ENCODE data around the gene ABCA2. TPM values are rescaled to one million over a fixed set of nuclear protein-coding genes. Genes with fewer than 3 reads are reported as not detected.

ABCA2 gene
- total RNA-seq, 1 experiment from 2014 or later, result 27.0 TPM

- no peaks in the 10 kb centered on the region for H3K27me3 ChIP-seq (ENCODE audit: control insufficient read depth, insufficient read depth, low read length)
- ATAC-seq (no peak), DNase-seq (ENCODE audit: low read depth, low spot score) (no peak)
- H3K27ac ChIP-seq (ENCODE audit: low read length), result no peak overlapping the region
- no peaks in the 10 kb centered on the region for H3K9me3 ChIP-seq (ENCODE audit: control insufficient read depth, insufficient read depth, low read depth, low read length)
- POLR2A ChIA-PET, result no interaction called here
- in situ Hi-C loops (cut with HindIII; ENCODE audit: low pct_unique_long_range_greater_than_20kb, low sequenced_read_pairs) (no loop called here), intact Hi-C loops (cut with micrococcal nuclease; ENCODE audit: unreplicated experiment) (no loop called here)
- no peak overlapping the region for H3K4me3 ChIP-seq (ENCODE audit: low read depth in 2 of 2, low read length in 2 of 2)
- no peaks in the 10 kb centered on the region for H3K4me1 ChIP-seq (ENCODE audit: control insufficient read depth, insufficient read depth, low read length)
- TF ChIP-seq SIN3A (IDR thresholded peaks at IDR 0.05; ENCODE audit: borderline replicate concordance, insufficient read depth, low read depth, low read length) (no peak), CTCF (IDR thresholded peaks at IDR 0.05) (no peak), POLR2AphosphoS5 (IDR thresholded peaks at IDR 0.05; ENCODE audit: low read depth, low read length) (no peak), REST (IDR thresholded peaks at IDR 0.05; ENCODE audit: insufficient read depth in 1 of 2, low read depth in 2 of 2, low read length in 1 of 2) (no peak), TCF7L2 (IDR thresholded peaks at IDR 0.05; ENCODE audit: low read depth, low read length) (no peak)
- H3K36me3 ChIP-seq (ENCODE audit: control insufficient read depth, insufficient read depth, low read length), result no peaks in the 10 kb centered on the region
- CTCF ChIA-PET, result interaction anchor here (0.6 kb wide), 1 partner anchor 57 kb away, joined by 5 read pairs; no protein-coding TSS in a partner anchor
- BruUV-seq (replicated peaks), result no TSS peak
These were observed 55.3 kb downstream of the ABCA2 start for GRCh38 chr9:136972743-136973142.

- no peaks in the 10 kb centered on the region for H3K9me3 ChIP-seq (ENCODE audit: control insufficient read depth, insufficient read depth, low read depth, low read length)
- in situ Hi-C loops (cut with HindIII; ENCODE audit: low pct_unique_long_range_greater_than_20kb, low sequenced_read_pairs), result no loop called here
- BruUV-seq (replicated peaks), result no TSS peak
- no peak overlapping the region for H3K4me3 ChIP-seq (ENCODE audit: low read depth in 2 of 2, low read length in 2 of 2)
- no peaks in the 10 kb centered on the region for H3K4me1 ChIP-seq (ENCODE audit: control insufficient read depth, insufficient read depth, low read length)
- intact Hi-C loops (cut with micrococcal nuclease; ENCODE audit: unreplicated experiment), result no loop called here
- no peak for ATAC-seq
- no peak for DNase-seq (ENCODE audit: low read depth, low spot score)
- no peaks in the 10 kb centered on the region for H3K36me3 ChIP-seq (ENCODE audit: control insufficient read depth, insufficient read depth, low read length)
- ChIA-PET CTCF (no interaction called here), POLR2A (no interaction called here)
- no peak overlapping the region for H3K27ac ChIP-seq (ENCODE audit: low read length)
- no peaks in the 10 kb centered on the region for H3K27me3 ChIP-seq (ENCODE audit: control insufficient read depth, insufficient read depth, low read length)
- TF ChIP-seq POLR2AphosphoS5 (IDR thresholded peaks at IDR 0.05; ENCODE audit: low read depth, low read length) (no peak), SIN3A (IDR thresholded peaks at IDR 0.05; ENCODE audit: borderline replicate concordance, insufficient read depth, low read depth, low read length) (no peak), CTCF (IDR thresholded peaks at IDR 0.05) (no peak), REST (IDR thresholded peaks at IDR 0.05; ENCODE audit: insufficient read depth in 1 of 2, low read depth in 2 of 2, low read length in 1 of 2) (no peak), TCF7L2 (IDR thresholded peaks at IDR 0.05; ENCODE audit: low read depth, low read length) (no peak)
These were observed 55.7 kb downstream of the ABCA2 start for GRCh38 chr9:136972335-136972734.
